B cell (primary cell): Measurements from ENCODE around the gene RNF150.

Source experiments
- EZH2 ChIP-seq: IDR thresholded peaks from 2 replicates; pipeline ENCODE4 v1.6.1; 2012; ENCODE audit warnings: borderline replicate concordance, low read depth, mild to moderate bottlenecking, moderate library complexity, low read length; ENCODE audit not compliant: insufficient read depth, poor library complexity, severe bottlenecking
- TF ChIP-seq, protein P1 (sequence below): fragments of 200-600 bp; IDR thresholded peaks from one replicate; pipeline ENCODE4 v1.8.0; 2022; ENCODE audit warnings: antibody characterized with exemption, mild to moderate bottlenecking

DNA sequence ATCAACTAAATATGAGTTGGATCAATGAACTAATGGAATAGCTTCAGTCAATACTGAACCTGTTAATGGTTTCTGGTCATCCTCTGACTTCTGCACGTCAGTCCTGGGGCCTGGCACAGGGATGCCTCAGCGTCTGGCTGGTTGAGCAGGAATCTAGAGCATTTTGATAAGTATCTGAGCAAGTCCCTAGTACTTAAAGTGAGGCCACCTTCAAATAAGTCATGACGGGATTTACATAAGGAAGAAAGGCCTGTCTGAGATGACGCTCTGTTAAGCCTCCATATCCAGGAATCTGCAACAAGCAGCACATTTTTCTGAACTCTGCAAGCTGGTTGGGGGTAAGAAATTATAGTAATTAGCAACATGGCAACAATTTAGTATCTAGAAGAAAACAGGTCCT is 293.9 kb downstream of the RNF150 start:
- TF ChIP-seq, protein P1, sequence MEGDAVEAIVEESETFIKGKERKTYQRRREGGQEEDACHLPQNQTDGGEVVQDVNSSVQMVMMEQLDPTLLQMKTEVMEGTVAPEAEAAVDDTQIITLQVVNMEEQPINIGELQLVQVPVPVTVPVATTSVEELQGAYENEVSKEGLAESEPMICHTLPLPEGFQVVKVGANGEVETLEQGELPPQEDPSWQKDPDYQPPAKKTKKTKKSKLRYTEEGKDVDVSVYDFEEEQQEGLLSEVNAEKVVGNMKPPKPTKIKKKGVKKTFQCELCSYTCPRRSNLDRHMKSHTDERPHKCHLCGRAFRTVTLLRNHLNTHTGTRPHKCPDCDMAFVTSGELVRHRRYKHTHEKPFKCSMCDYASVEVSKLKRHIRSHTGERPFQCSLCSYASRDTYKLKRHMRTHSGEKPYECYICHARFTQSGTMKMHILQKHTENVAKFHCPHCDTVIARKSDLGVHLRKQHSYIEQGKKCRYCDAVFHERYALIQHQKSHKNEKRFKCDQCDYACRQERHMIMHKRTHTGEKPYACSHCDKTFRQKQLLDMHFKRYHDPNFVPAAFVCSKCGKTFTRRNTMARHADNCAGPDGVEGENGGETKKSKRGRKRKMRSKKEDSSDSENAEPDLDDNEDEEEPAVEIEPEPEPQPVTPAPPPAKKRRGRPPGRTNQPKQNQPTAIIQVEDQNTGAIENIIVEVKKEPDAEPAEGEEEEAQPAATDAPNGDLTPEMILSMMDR, result no peak
- no peak for TF ChIP-seq EZH2
